Gastroesophageal sphincter (tissue), 3 donors: ENCODE measurements around the gene PCK2.

Source experiments
- EP300 ChIP-seq: sonication (generic); formaldehyde crosslinking; IDR thresholded peaks from one replicate; pipeline ENCODE4 v1.6.1; 2017; ENCODE audit warnings: antibody characterized with exemption, mild to moderate bottlenecking
- TF ChIP-seq, protein P1 (sequence below), 4 experiments: fragments of 200-600 bp in 2 of 4; fragments of 450-650 bp in 2 of 4; sonication (generic) in 1 of 4; IDR thresholded peaks; one replicate each; pipeline ENCODE4 v1.5.1; 2017 to 2019; ENCODE audit warnings: antibody characterized with exemption in 4 of 4, mild to moderate bottlenecking in 2 of 4, moderate library complexity in 2 of 4

DNA sequence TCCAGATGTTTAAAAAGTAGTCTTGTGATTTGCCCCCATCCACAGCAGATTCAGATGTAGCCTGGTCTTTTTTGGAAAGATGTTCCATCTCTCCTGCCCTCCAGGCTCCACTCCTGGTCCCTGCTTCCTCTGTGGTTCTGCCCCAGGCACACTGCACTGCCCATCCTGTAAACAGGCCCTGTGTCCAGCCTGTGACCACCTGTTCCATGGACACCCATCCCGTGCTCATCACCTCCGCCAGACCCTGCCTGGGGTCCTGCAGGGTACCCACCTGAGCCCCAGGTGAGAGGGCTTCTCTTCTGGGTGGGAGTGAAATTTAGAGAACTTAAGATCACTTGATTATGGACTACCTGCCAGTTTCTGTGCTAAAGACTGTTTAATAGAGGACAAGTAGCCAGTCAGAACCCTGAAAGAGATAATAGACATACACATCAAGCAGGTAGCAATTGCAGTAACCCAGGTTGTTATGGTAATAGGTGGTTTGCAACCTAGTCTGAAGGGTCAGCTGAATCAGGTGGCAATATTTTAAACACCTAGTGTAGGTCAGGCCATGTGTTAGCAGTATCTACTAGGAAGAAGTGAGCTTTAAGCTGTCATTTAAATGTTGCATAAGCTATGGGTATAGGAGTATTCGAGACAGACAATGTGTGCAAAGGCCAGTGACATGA is 55.3 kb downstream of the PCK2 start:
- TF ChIP-seq, protein P1, sequence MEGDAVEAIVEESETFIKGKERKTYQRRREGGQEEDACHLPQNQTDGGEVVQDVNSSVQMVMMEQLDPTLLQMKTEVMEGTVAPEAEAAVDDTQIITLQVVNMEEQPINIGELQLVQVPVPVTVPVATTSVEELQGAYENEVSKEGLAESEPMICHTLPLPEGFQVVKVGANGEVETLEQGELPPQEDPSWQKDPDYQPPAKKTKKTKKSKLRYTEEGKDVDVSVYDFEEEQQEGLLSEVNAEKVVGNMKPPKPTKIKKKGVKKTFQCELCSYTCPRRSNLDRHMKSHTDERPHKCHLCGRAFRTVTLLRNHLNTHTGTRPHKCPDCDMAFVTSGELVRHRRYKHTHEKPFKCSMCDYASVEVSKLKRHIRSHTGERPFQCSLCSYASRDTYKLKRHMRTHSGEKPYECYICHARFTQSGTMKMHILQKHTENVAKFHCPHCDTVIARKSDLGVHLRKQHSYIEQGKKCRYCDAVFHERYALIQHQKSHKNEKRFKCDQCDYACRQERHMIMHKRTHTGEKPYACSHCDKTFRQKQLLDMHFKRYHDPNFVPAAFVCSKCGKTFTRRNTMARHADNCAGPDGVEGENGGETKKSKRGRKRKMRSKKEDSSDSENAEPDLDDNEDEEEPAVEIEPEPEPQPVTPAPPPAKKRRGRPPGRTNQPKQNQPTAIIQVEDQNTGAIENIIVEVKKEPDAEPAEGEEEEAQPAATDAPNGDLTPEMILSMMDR (IDR thresholded peaks at IDR 0.05), result no peak
- no peak for TF ChIP-seq EP300
